H1 (cell line): ENCODE measurements around the gene EXTL1. TPM values are rescaled to one million over a fixed set of nuclear protein-coding genes. Genes with fewer than 3 reads are reported as not detected.

ENCODE experiments used
- CTCF ChIA-PET: fragments of 300-600 bp; sonication (Branson Sonifier 250); formaldehyde crosslinking; loops from one replicate; lab custom pipeline; 2021; ENCODE audit not compliant: partially characterized antibody; lab: Charles Lee
- POLR2A ChIA-PET: fragments of 300-600 bp; sonication (Branson Sonifier 250); formaldehyde crosslinking; loops from one replicate; lab custom pipeline; 2021; ENCODE audit warnings: inconsistent platforms; ENCODE audit not compliant: partially characterized antibody; lab: Charles Lee
- DNase-seq, 2 experiments: peaks; one replicate each; pipeline versions ENCODE4 v3.0.0 to v3.0.0-alpha.2; 2010 to 2022; ENCODE audit warnings: low spot score in 2 of 2, low read depth in 1 of 2, mixed read lengths in 1 of 2
- FAIRE-seq: peaks from 2 replicates; lab custom pipeline; 2011; peaks lifted over from hg19 to GRCh38; lab: Jason Lieb, UNC
- H2AFZ ChIP-seq: 2 replicates; pipeline ENCODE4 v1.8.1; 2012; ENCODE audit warnings: low read length, inconsistent platforms
- H2AK5ac ChIP-seq: 2 replicates; pipeline ENCODE4 v1.6.1; 2013; ENCODE audit warnings: low read depth, low read length
- H2BK120ac ChIP-seq: replicated peaks from 2 replicates; pipeline ENCODE3; 2013; ENCODE audit warnings: low read depth, low read length, inconsistent platforms
- H2BK12ac ChIP-seq: 2 replicates; pipeline ENCODE4 v1.6.1; 2013; ENCODE audit warnings: low read depth, low read length
- H2BK15ac ChIP-seq: 2 replicates; pipeline ENCODE4 v1.6.1; 2013; ENCODE audit warnings: low read length
- H2BK20ac ChIP-seq: 2 replicates; pipeline ENCODE4 v1.6.1; 2013; ENCODE audit warnings: low read length
- H2BK5ac ChIP-seq: 2 replicates; pipeline ENCODE4 v1.6.1; 2013; ENCODE audit warnings: low read depth, low read length
- H3K14ac ChIP-seq: 2 replicates; pipeline ENCODE4 v1.6.1; 2013; ENCODE audit warnings: inconsistent platforms; ENCODE audit not compliant: insufficient read length
- H3K18ac ChIP-seq: 2 replicates; pipeline ENCODE4 v1.6.1; 2013; ENCODE audit warnings: low read length; ENCODE audit errors: extremely low read depth
- H3K23ac ChIP-seq: 2 replicates; pipeline ENCODE4 v1.6.1; 2013; ENCODE audit warnings: inconsistent platforms; ENCODE audit not compliant: insufficient read length
- H3K23me2 ChIP-seq: 2 replicates; pipeline ENCODE4 v1.6.1; 2013; ENCODE audit warnings: low read depth, low read length
- H3K27ac ChIP-seq: 2 replicates; pipeline ENCODE4 v1.6.1; 2011; ENCODE audit warnings: low read depth, low read length, inconsistent platforms
- H3K27me3 ChIP-seq, 4 experiments: replicated peaks in 1 of 4; 1 replicate in 1 of 4; 2 replicates in 3 of 4; pipeline versions ENCODE4 v1.6.1 to v1.8.1; 2011 to 2013; ENCODE audit warnings: low read length in 3 of 4, mild to moderate bottlenecking in 3 of 4, inconsistent platforms in 2 of 4, mixed read lengths in 2 of 4, moderate library complexity in 1 of 4; ENCODE audit not compliant: control insufficient read depth in 3 of 4, insufficient read depth in 3 of 4; ENCODE audit errors: extremely low read depth in 1 of 4
- H3K36me3 ChIP-seq, 4 experiments: 2 replicates each; pipeline versions ENCODE4 v1.6.1 to v1.8.1; 2011 to 2013; ENCODE audit warnings: mild to moderate bottlenecking in 4 of 4, low read length in 3 of 4, moderate library complexity in 2 of 4, control low read depth in 1 of 4, inconsistent platforms in 1 of 4; ENCODE audit not compliant: insufficient read depth in 4 of 4, control insufficient read depth in 2 of 4
- H3K4ac ChIP-seq: replicated peaks from 2 replicates; pipeline ENCODE3; 2013; ENCODE audit warnings: low read length, low read depth, mixed read lengths, inconsistent platforms; ENCODE audit not compliant: insufficient read length
- H3K4me1 ChIP-seq, 4 experiments: replicated peaks in 1 of 4; 1 replicate in 1 of 4; 2 replicates in 3 of 4; pipeline versions ENCODE4 v1.6.1 to v1.8.1; 2011 to 2013; ENCODE audit warnings: low read length in 3 of 4, inconsistent platforms in 2 of 4, mixed read lengths in 1 of 4; ENCODE audit not compliant: insufficient read depth in 4 of 4, control insufficient read depth in 3 of 4
- H3K4me2 ChIP-seq, 2 experiments: 2 replicates each; pipeline versions ENCODE4 v1.6.1 to v1.8.1; 2011 to 2013; ENCODE audit warnings: low read depth in 2 of 2, low read length in 2 of 2, control low read depth in 1 of 2, inconsistent platforms in 1 of 2, mild to moderate bottlenecking in 1 of 2; ENCODE audit not compliant: insufficient read depth in 1 of 2
- H3K4me3 ChIP-seq, 4 experiments: fragments of 200-600, 300-600 bp in 1 of 4; sonication (generic), shearing (Covaris generic), sonication (Bioruptor Twin) in 1 of 4; 2 replicates each; pipeline versions ENCODE4 v1.5.1 to v1.8.1; 2011 to 2016; ENCODE audit warnings: low read length in 4 of 4, low read depth in 3 of 4, control low read depth in 2 of 4, inconsistent platforms in 2 of 4, mild to moderate bottlenecking in 2 of 4, mixed read lengths in 1 of 4, moderate library complexity in 1 of 4; ENCODE audit not compliant: insufficient read depth in 2 of 4; ENCODE audit errors: extremely low read depth in 1 of 4
- H3K56ac ChIP-seq: replicated peaks from 2 replicates; pipeline ENCODE3; 2013; ENCODE audit warnings: low read depth, mild to moderate bottlenecking, mixed read lengths, low read length, inconsistent platforms; ENCODE audit not compliant: insufficient read length
- H3K79me1 ChIP-seq: 2 replicates; pipeline ENCODE4 v1.6.1; 2013; ENCODE audit warnings: low read depth, low read length, control low read depth
- H3K79me2 ChIP-seq, 2 experiments: 2 replicates each; pipeline versions ENCODE4 v1.6.1 to v1.8.1; 2012 to 2013; ENCODE audit warnings: low read length in 2 of 2, mild to moderate bottlenecking in 2 of 2, inconsistent platforms in 1 of 2; ENCODE audit not compliant: insufficient read depth in 2 of 2, control insufficient read depth in 1 of 2
- H3K9ac ChIP-seq, 4 experiments: replicated peaks in 1 of 4; 1 replicate in 1 of 4; 2 replicates in 3 of 4; pipeline versions ENCODE4 v1.6.1 to v1.8.1; 2011 to 2013; ENCODE audit warnings: low read depth in 3 of 4, low read length in 3 of 4, control low read depth in 2 of 4, mild to moderate bottlenecking in 2 of 4, moderate library complexity in 2 of 4, inconsistent platforms in 1 of 4; ENCODE audit errors: extremely low read depth in 1 of 4
- H3K9me3 ChIP-seq, 2 experiments: 2 replicates each; pipeline versions ENCODE4 v1.6.1 to v1.8.1; 2012 to 2013; ENCODE audit warnings: mild to moderate bottlenecking in 2 of 2, moderate library complexity in 2 of 2, control low read depth in 1 of 2, inconsistent platforms in 1 of 2, low read depth in 1 of 2, low read length in 1 of 2, mixed read lengths in 1 of 2; ENCODE audit not compliant: insufficient read depth in 2 of 2
- H4K20me1 ChIP-seq, 2 experiments: replicated peaks in 1 of 2; 2 replicates each; pipeline versions ENCODE3 to v1.8.1; 2011 to 2013; ENCODE audit warnings: inconsistent platforms in 2 of 2, low read length in 2 of 2, mild to moderate bottlenecking in 1 of 2; ENCODE audit not compliant: insufficient read depth in 2 of 2, control insufficient read depth in 1 of 2
- H4K5ac ChIP-seq: 2 replicates; pipeline ENCODE4 v1.6.1; 2013; ENCODE audit warnings: low read length, low read depth, mixed read lengths, inconsistent platforms; ENCODE audit not compliant: insufficient read length
- H4K8ac ChIP-seq: 2 replicates; pipeline ENCODE4 v1.8.0; 2013; ENCODE audit warnings: mild to moderate bottlenecking, moderate library complexity, low read length, inconsistent platforms; ENCODE audit not compliant: insufficient read depth; ENCODE audit errors: extremely low read depth
- H4K91ac ChIP-seq: replicated peaks from 2 replicates; pipeline ENCODE3; 2013; ENCODE audit warnings: low read length, mixed read lengths, inconsistent platforms; ENCODE audit not compliant: insufficient read length
- CREB1 ChIP-seq: IDR thresholded peaks from 2 replicates; pipeline ENCODE4 v1.6.1; 2012; ENCODE audit warnings: inconsistent platforms
- E2F6 ChIP-seq: IDR thresholded peaks from 2 replicates; pipeline ENCODE4 v1.6.1; 2012; ENCODE audit warnings: inconsistent platforms
- JUN ChIP-seq: IDR thresholded peaks from 2 replicates; pipeline ENCODE4 v1.6.1; 2011; ENCODE audit warnings: low read depth, mild to moderate bottlenecking, improper control_type of control experiment, low read length
- JUND ChIP-seq: IDR thresholded peaks from 2 replicates; pipeline ENCODE4 v1.6.1; 2011; ENCODE audit warnings: mild to moderate bottlenecking, improper control_type of control experiment, low read length
- KDM1A ChIP-seq: fragments of 200-600, 300-600 bp; sonication (generic); IDR thresholded peaks from 2 replicates; pipeline ENCODE4 v1.7.1; 2016; ENCODE audit warnings: mild to moderate bottlenecking, low read length, borderline replicate concordance
- KDM4A ChIP-seq: IDR thresholded peaks from one replicate; pipeline ENCODE4 v1.7.1; 2012; ENCODE audit warnings: low read depth, mild to moderate bottlenecking, moderate library complexity, low read length, inconsistent platforms; ENCODE audit not compliant: severe bottlenecking
- KDM5A ChIP-seq: fragments of 200-600 bp; IDR thresholded peaks from 2 replicates; pipeline ENCODE4 v1.7.1; 2012; ENCODE audit warnings: mild to moderate bottlenecking, low read length, inconsistent platforms, mixed read lengths
- PHF8 ChIP-seq: fragments of 200-600 bp; sonication (generic); conservative IDR thresholded peaks from 2 replicates; pipeline ENCODE4 v1.7.1; 2012; ENCODE audit warnings: low read depth, mild to moderate bottlenecking, inconsistent platforms, low read length, moderate library complexity
- POLR2A ChIP-seq, 2 experiments: IDR thresholded peaks; 1 replicate in 1 of 2; 2 replicates in 1 of 2; pipeline ENCODE4 v1.6.1; 2011; ENCODE audit warnings: low read depth in 2 of 2, low read length in 2 of 2, mild to moderate bottlenecking in 2 of 2; ENCODE audit errors: control extremely low read depth in 1 of 2
- RAD21 ChIP-seq, 2 experiments: IDR thresholded peaks in 1 of 2; conservative IDR thresholded peaks in 1 of 2; 2 replicates each; pipeline ENCODE4 v1.6.1; 2011; ENCODE audit warnings: low read depth in 2 of 2, low read length in 2 of 2, improper control_type of control experiment in 1 of 2, inconsistent platforms in 1 of 2, mild to moderate bottlenecking in 1 of 2, moderate library complexity in 1 of 2
- RFX5 ChIP-seq: IDR thresholded peaks from 2 replicates; pipeline ENCODE4 v1.6.1; 2011; ENCODE audit warnings: low read depth, low read length, improper control_type of control experiment, borderline replicate concordance
- SIX5 ChIP-seq: IDR thresholded peaks from 2 replicates; pipeline ENCODE4 v1.6.1; 2011; ENCODE audit warnings: mild to moderate bottlenecking, low read depth, low read length
- YY1 ChIP-seq: IDR thresholded peaks from 2 replicates; pipeline ENCODE4 v1.6.1; 2011; ENCODE audit warnings: low read depth, mild to moderate bottlenecking, low read length
- WGBS, 2 experiments: shearing (Covaris generic) in 1 of 2; methylation state at CpG; one replicate each; pipeline versions ENCODE4 v1.1.6 to v1.1.7; 2013 to 2015; ENCODE audit warnings: low lambda C conversion rate in 2 of 2, mixed read lengths in 2 of 2, inconsistent platforms in 1 of 2, low coverage in 1 of 2, missing lambda C conversion rate in 1 of 2; ENCODE audit not compliant: insufficient replicate concordance in 2 of 2, insufficient coverage in 1 of 2, insufficient read length in 1 of 2; ENCODE audit errors: extremely low coverage in 1 of 2, missing lambda C conversion rate in 1 of 2; 5-methylcytosine and 5-hydroxymethylcytosine counted together
- polyA plus RNA-seq, 7 experiments: library from polyadenylated mRNA; depleted of rRNA in 3 of 7; stranded (reverse) in 5 of 7; unstranded in 2 of 7; fragments of >200 nt in 5 of 7; fragments of 200-250 nt in 2 of 7; gene quantifications; 1 replicate in 5 of 7; 2 replicates in 1 of 7; 4 replicates in 1 of 7; pipeline versions ENCODE4 v1.2.1 to v1.2.3, GENCODE V29; 2011 to 2013; ENCODE audit warnings: missing spikeins in 2 of 7, mixed read lengths in 2 of 7
- total RNA-seq: library from RNA; stranded (reverse); fragmentation: NEBNext Ultra II Directional; extraction: Animal tissue kit (Norgen Biotek cat#: 25700); gene quantifications from 2 replicates; pipeline ENCODE4 v1.2.1, GENCODE V29; 2021

Gene EXTL1
- total and polyA plus RNA-seq, 2 of the 8 experiments (the other 6 are each of a cell fraction or from before 2014, with no cell fraction given): 0.89 to 1.2 TPM

GRCh38 chr1:26003756-26004155 lies 17.8 kb upstream of the EXTL1 start:
- Histone ChIP-seq H3K23me2 (no peaks in the 10 kb centered on the region), H2BK15ac (no peak overlapping the region), H3K56ac (no peak overlapping the region), H4K8ac (no peak overlapping the region), H2BK12ac (no peak overlapping the region), H2AK5ac (no peak overlapping the region), H2BK120ac (no peak overlapping the region), H3K27ac (no peak overlapping the region), H3K79me2 (no peaks in the 10 kb centered on the region), H2BK20ac (no peak overlapping the region), H3K27me3 (no peaks in the 10 kb centered on the region; a peak in 2 of 7 replicates), H3K79me1 (no peaks in the 10 kb centered on the region), H2AFZ (no peak overlapping the region), H3K9ac (no peak overlapping the region), H2BK5ac (no peak overlapping the region), H4K5ac (no peak overlapping the region), H3K23ac (no peak overlapping the region), H4K91ac (no peak overlapping the region), H3K4me1 (peaks cover 0 to 5% (median under 1%) of the 10 kb centered on the region in 4 experiments; a peak in 5 of 7 replicates), H3K36me3 (no peaks in the 10 kb centered on the region), H3K4ac (no peak overlapping the region), H3K4me2 (no peak overlapping the region), H3K18ac (no peak overlapping the region), H4K20me1 (no peaks in the 10 kb centered on the region), H3K9me3 (no peaks in the 10 kb centered on the region), H3K4me3 (no peak overlapping the region), H3K14ac (no peak overlapping the region)
- TF ChIP-seq KDM1A (no peak), KDM5A (no peak), E2F6 (no peak), JUN (no peak), YY1 (no peak), POLR2A (IDR thresholded peaks at IDR 0.05; ENCODE audit: control extremely low read depth in 1 of 2, low read depth in 2 of 2, low read length in 2 of 2) (no peak), JUND (no peak), SIX5 (no peak), PHF8 (no peak), CREB1 (no peak), RAD21 (IDR thresholded peaks at IDR 0.05 in 1 of 2, conservative IDR thresholded peaks at IDR 0.05 in 1 of 2; ENCODE audit: low read depth in 2 of 2, low read length in 2 of 2) (no peak), KDM4A (no peak), RFX5 (no peak)
- CTCF ChIA-PET: interaction anchor here (0.8 to 20.0 kb wide), 10 partner anchors 9 to 115 kb away, joined by 3 to 330 read pairs (median 6); partner anchors contain the start of gene STMN1
- no peak for FAIRE-seq
- 80% methylated on average over 2 of the region's 2 CpGs; no CpG with 5 or more reads in 1 of the 2 experiments for WGBS, 2 experiments
- POLR2A ChIA-PET: interaction anchor here (0.6 to 2.8 kb wide), 3 partner anchors 85 to 112 kb away, joined by 3 to 9 read pairs (median 3); no protein-coding TSS in a partner anchor
- no peak for DNase-seq
